PC-9 (cell line): ENCODE results near the gene CLMN.

Source experiments
- CTCF ChIP-seq: fragments of 200-600 bp; sonication (generic); conservative IDR thresholded peaks from 2 replicates; pipeline ENCODE4 v1.6.1; 2017; ENCODE audit warnings: mixed run types, antibody characterized with exemption, mild to moderate bottlenecking, moderate library complexity
- EZH2 ChIP-seq: fragments of 200-600 bp; sonication (generic); IDR thresholded peaks from 2 replicates; pipeline ENCODE4 v1.8.0; 2017; ENCODE audit warnings: antibody characterized with exemption, low read depth

- TF ChIP-seq CTCF, result no peak
- TF ChIP-seq EZH2, result no peak
These were observed 57.8 kb downstream of the CLMN start for GRCh38 chr14:95261616-95262510.
